ENCODE results near the gene DPPA2.

The DPPA2 gene

DNA sequence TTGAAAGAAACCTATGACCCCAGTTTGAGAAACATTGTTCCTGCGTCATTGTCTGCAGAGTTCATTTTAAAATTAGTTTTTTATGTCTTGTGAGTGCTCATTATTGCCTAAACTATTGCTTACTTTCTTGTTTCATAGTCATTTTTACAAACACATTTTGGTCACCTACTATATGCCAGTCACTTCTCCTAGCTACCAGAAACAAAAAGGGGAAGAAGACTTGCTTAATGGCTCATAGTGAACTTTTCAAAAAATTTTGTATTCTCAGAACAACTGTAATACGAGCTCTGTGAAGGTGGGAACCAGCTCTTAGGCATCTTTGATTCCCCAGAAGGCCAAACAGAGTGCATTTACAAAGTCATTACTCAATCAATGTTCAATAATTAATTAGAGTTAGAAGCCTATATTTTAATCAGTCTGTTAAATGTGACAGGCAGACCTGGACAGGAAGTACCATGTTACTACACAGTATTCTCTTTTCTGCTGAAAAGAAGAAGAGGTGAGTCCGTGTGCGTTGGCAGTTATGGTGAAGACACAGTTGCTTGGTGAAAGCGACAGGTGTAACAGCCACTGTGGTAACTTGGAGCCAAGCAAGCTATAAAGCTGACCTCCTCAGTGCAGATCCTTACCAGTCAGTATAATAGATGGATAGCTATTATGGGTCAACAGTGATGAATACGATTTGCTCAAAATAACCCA, 46.6 kb downstream of the DPPA2 start:
- Histone ChIP-seq H3K27me3 (ENCODE audit: low read depth, low read length) (no peaks in the 10 kb centered on the region), H3K79me2 (ENCODE audit: low read length) (no peaks in the 10 kb centered on the region), H2AFZ (ENCODE audit: low read depth, low read length) (peak overlapping the region; percentile 34; the same call in 1 of the 2 replicates), H3K4me1 (ENCODE audit: low read length) (peaks cover 23% of the 10 kb centered on the region), H3K36me3 (replicated peaks; ENCODE audit: low read depth, low read length) (no peaks in the 10 kb centered on the region), H3K9ac (ENCODE audit: low read length) (no peak overlapping the region), H3K9me3 (ENCODE audit: insufficient read depth, low read length) (no peaks in the 10 kb centered on the region), H4K20me1 (ENCODE audit: insufficient read depth, low read length) (no peaks in the 10 kb centered on the region), H3K4me2 (ENCODE audit: low read length) (peak overlapping the region; percentile 18), H3K4me3 (ENCODE audit: low read length) (no peak overlapping the region), H3K27ac (ENCODE audit: low read length) (peak overlapping the region; percentile 42)
- TF ChIP-seq CTCF (IDR thresholded peaks at IDR 0.05; ENCODE audit: low read depth, low read length) (no peak), EZH2phosphoT487 (IDR thresholded peaks at IDR 0.05; ENCODE audit: low read depth) (no peak)

DNA sequence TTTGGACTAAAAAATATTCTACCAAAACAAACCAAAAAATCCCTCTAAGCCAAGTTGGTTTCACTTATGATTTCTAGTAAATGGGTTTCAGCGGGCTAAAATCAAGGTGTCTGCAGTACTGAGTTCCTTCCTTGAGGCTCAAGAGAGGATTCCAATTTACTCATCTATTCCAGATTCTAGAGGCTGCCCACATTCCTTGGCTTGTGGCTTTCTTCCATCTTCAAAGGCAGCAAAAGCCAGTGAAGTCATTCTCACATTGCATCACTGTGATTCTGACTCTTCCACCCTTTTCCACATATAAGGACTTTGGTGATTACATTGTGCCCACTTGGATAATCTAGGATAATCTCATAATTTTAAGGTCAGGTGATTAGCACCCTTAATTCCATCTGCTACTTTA, 48.1 kb downstream of the DPPA2 start:
- H3K79me2 ChIP-seq (ENCODE audit: low read length) = no peaks in the 10 kb centered on the region
- no peaks in the 10 kb centered on the region for H3K36me3 ChIP-seq (replicated peaks; ENCODE audit: low read depth, low read length)
- H3K27me3 ChIP-seq (ENCODE audit: low read depth, low read length) = no peaks in the 10 kb centered on the region
- H4K20me1 ChIP-seq (ENCODE audit: insufficient read depth, low read length) = no peaks in the 10 kb centered on the region
- peaks cover 23% of the 10 kb centered on the region for H3K4me1 ChIP-seq (ENCODE audit: low read length)
- H3K27ac ChIP-seq (ENCODE audit: low read length) = no peak overlapping the region
- no peak overlapping the region for H3K4me3 ChIP-seq (ENCODE audit: low read length)
- no peak for TF ChIP-seq CTCF (IDR thresholded peaks at IDR 0.05; ENCODE audit: low read depth, low read length)
- TF ChIP-seq EZH2phosphoT487 (IDR thresholded peaks at IDR 0.05; ENCODE audit: low read depth) = no peak
- H3K9me3 ChIP-seq (ENCODE audit: insufficient read depth, low read length) = no peaks in the 10 kb centered on the region
- 0 out of 2 replicates have a peak overlapping the region, but pooled peaks have one; percentile 30 for H2AFZ ChIP-seq (ENCODE audit: low read depth, low read length)
- no peak overlapping the region for H3K9ac ChIP-seq (ENCODE audit: low read length)
- H3K4me2 ChIP-seq (ENCODE audit: low read length) = 0 out of 2 replicates have a peak overlapping the region, but pooled peaks have one; percentile 6

- Histone ChIP-seq H3K4me1 (ENCODE audit: low read length) (peaks cover 23% of the 10 kb centered on the region), H3K36me3 (replicated peaks; ENCODE audit: low read depth, low read length) (no peaks in the 10 kb centered on the region), H3K79me2 (ENCODE audit: low read length) (no peaks in the 10 kb centered on the region), H3K27me3 (ENCODE audit: low read depth, low read length) (no peaks in the 10 kb centered on the region), H4K20me1 (ENCODE audit: insufficient read depth, low read length) (no peaks in the 10 kb centered on the region), H2AFZ (ENCODE audit: low read depth, low read length) (peak overlapping the region; percentile 31; the same call in 1 of the 2 replicates), H3K9me3 (ENCODE audit: insufficient read depth, low read length) (no peaks in the 10 kb centered on the region), H3K27ac (ENCODE audit: low read length) (no peak overlapping the region; the same call in 1 of the 2 replicates), H3K4me3 (ENCODE audit: low read length) (no peak overlapping the region), H3K9ac (ENCODE audit: low read length) (no peak overlapping the region), H3K4me2 (ENCODE audit: low read length) (peak overlapping the region; percentile 13; the same call in 1 of the 2 replicates)
- TF ChIP-seq EZH2phosphoT487 (IDR thresholded peaks at IDR 0.05; ENCODE audit: low read depth) = no peak
- TF ChIP-seq CTCF (IDR thresholded peaks at IDR 0.05; ENCODE audit: low read depth, low read length) = no peak
Observed at GRCh38 chr3:109265295-109265694, 51.0 kb downstream of the DPPA2 start.

DNA sequence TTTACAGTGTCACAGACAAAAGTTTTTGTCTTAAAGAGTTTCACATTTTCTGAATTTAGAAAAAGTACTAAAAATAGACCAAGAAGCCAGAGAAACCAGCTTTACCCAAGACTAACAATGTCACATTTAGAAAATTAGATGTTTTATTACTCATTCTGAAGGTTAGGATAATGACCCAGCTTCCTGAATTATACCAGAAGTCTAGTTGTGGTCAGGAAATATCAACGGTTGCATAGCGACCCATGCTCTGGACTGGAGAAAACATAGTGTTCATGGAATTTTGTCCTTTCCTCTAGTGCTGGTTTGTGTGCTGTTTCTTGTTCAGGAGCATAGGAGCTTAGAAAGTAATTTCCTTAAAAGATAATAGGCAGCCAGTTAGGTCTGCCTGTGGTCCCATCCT, 59.0 kb downstream of the DPPA2 start:
- H4K20me1 ChIP-seq (ENCODE audit: insufficient read depth, low read length) = no peaks in the 10 kb centered on the region
- no peak overlapping the region for H3K4me2 ChIP-seq (ENCODE audit: low read length)
- H3K9me3 ChIP-seq (ENCODE audit: insufficient read depth, low read length) = no peaks in the 10 kb centered on the region
- H3K4me3 ChIP-seq (ENCODE audit: low read length) = no peak overlapping the region
- TF ChIP-seq CTCF (IDR thresholded peaks at IDR 0.05; ENCODE audit: low read depth, low read length) (no peak), EZH2phosphoT487 (IDR thresholded peaks at IDR 0.05; ENCODE audit: low read depth) (no peak)
- no peak overlapping the region for H3K27ac ChIP-seq (ENCODE audit: low read length)
- H3K79me2 ChIP-seq (ENCODE audit: low read length) = no peaks in the 10 kb centered on the region
- H3K27me3 ChIP-seq (ENCODE audit: low read depth, low read length) = no peaks in the 10 kb centered on the region
- no peak overlapping the region for H2AFZ ChIP-seq (ENCODE audit: low read depth, low read length)
- no peaks in the 10 kb centered on the region for H3K36me3 ChIP-seq (replicated peaks; ENCODE audit: low read depth, low read length)
- H3K9ac ChIP-seq (ENCODE audit: low read length) = no peak overlapping the region
- H3K4me1 ChIP-seq (ENCODE audit: low read length) = no peaks in the 10 kb centered on the region

Data from OCI-LY3 (cell line).